HL-60 (cell line): Measurements from ENCODE around the gene CSF1R.

Source experiments
- GABPA ChIP-seq: IDR thresholded peaks from 2 replicates; pipeline ENCODE4 v1.6.1; 2012; ENCODE audit warnings: low read depth
- POLR2AphosphoS5 ChIP-seq: IDR thresholded peaks from 2 replicates; pipeline ENCODE4 v1.6.1; 2012; ENCODE audit warnings: low read depth
- TF ChIP-seq, protein P1 (sequence below): IDR thresholded peaks from one replicate; pipeline ENCODE4 v1.5.1; 2011; ENCODE audit warnings: low read length, control low read depth, inconsistent platforms; ENCODE audit not compliant: insufficient read depth
- TF ChIP-seq, protein P2 (sequence below): IDR thresholded peaks from 2 replicates; pipeline ENCODE4 v1.6.1; 2012; ENCODE audit warnings: low read depth; ENCODE audit not compliant: insufficient replicate concordance

DNA sequence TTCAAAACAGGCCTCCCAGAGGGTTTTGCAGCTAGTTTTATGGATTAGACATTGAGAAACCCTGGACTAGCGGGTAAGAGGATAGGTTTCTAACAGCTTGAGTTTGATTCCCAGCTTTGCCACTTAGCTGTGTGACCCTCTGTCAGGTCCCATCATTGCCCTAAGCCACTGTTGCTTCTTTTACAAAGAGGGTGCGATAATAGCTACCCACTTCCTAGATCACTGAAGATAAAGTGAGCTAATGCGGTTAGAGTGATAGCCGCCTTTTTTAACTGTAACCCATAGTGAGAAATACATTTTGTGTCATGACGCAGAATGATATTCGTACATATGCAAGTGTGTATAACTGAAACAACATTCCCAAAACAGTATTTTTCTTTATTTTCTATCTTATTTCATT lies 40.3 kb downstream of the CSF1R start:
- TF ChIP-seq POLR2AphosphoS5 (no peak), GABPA (no peak)
- TF ChIP-seq, protein P1, sequence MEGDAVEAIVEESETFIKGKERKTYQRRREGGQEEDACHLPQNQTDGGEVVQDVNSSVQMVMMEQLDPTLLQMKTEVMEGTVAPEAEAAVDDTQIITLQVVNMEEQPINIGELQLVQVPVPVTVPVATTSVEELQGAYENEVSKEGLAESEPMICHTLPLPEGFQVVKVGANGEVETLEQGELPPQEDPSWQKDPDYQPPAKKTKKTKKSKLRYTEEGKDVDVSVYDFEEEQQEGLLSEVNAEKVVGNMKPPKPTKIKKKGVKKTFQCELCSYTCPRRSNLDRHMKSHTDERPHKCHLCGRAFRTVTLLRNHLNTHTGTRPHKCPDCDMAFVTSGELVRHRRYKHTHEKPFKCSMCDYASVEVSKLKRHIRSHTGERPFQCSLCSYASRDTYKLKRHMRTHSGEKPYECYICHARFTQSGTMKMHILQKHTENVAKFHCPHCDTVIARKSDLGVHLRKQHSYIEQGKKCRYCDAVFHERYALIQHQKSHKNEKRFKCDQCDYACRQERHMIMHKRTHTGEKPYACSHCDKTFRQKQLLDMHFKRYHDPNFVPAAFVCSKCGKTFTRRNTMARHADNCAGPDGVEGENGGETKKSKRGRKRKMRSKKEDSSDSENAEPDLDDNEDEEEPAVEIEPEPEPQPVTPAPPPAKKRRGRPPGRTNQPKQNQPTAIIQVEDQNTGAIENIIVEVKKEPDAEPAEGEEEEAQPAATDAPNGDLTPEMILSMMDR = no peak
- TF ChIP-seq, protein P2, sequence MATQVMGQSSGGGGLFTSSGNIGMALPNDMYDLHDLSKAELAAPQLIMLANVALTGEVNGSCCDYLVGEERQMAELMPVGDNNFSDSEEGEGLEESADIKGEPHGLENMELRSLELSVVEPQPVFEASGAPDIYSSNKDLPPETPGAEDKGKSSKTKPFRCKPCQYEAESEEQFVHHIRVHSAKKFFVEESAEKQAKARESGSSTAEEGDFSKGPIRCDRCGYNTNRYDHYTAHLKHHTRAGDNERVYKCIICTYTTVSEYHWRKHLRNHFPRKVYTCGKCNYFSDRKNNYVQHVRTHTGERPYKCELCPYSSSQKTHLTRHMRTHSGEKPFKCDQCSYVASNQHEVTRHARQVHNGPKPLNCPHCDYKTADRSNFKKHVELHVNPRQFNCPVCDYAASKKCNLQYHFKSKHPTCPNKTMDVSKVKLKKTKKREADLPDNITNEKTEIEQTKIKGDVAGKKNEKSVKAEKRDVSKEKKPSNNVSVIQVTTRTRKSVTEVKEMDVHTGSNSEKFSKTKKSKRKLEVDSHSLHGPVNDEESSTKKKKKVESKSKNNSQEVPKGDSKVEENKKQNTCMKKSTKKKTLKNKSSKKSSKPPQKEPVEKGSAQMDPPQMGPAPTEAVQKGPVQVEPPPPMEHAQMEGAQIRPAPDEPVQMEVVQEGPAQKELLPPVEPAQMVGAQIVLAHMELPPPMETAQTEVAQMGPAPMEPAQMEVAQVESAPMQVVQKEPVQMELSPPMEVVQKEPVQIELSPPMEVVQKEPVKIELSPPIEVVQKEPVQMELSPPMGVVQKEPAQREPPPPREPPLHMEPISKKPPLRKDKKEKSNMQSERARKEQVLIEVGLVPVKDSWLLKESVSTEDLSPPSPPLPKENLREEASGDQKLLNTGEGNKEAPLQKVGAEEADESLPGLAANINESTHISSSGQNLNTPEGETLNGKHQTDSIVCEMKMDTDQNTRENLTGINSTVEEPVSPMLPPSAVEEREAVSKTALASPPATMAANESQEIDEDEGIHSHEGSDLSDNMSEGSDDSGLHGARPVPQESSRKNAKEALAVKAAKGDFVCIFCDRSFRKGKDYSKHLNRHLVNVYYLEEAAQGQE = no peak
